ENCODE measurements around the gene IDH3A.

DNA sequence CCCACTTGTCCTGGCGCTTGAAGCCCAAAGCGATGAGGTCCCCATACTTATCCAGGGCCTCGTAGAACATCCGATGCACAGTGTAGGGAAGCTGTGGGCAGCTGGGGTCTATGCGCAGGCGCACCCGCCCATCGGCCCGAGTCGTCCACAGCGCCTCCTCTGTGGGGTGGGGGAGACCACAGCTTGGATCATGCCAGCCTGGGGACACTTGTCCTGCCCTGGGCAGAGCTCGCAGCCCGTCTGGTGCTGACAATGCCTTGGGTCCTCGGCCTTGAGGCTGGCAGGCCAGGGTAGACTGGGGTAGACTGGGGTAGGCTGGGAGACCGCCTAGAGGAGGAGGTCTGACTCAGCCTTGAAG, 45.4 kb downstream of the IDH3A start:
- TF ChIP-seq EP400 (IDR thresholded peaks at IDR 0.05) (no peak), SMAD3 (CRISPR knock-in tag; conservative IDR thresholded peaks at IDR 0.05) (no peak), BRCA1 (IDR thresholded peaks at IDR 0.05) (no peak), BRCA1 (CRISPR knock-in tag; IDR thresholded peaks at IDR 0.05) (no peak), GTF2F1 (IDR thresholded peaks at IDR 0.05; ENCODE audit: low read depth, low read length) (no peak), SREBF1 (IDR thresholded peaks at IDR 0.05; ENCODE audit: borderline replicate concordance, low read depth, low read length) (no peak), ZNF263 (CRISPR knock-in tag; IDR thresholded peaks at IDR 0.05; ENCODE audit: borderline replicate concordance) (no peak), EWSR1 (IDR thresholded peaks at IDR 0.05; ENCODE audit: borderline replicate concordance, low read depth, partially characterized antibody) (no peak), ZNF274 (IDR thresholded peaks at IDR 0.05; ENCODE audit: borderline replicate concordance, low read depth, low read length) (no peak)
